ENCODE measurements around the gene EPHA7.

DNA sequence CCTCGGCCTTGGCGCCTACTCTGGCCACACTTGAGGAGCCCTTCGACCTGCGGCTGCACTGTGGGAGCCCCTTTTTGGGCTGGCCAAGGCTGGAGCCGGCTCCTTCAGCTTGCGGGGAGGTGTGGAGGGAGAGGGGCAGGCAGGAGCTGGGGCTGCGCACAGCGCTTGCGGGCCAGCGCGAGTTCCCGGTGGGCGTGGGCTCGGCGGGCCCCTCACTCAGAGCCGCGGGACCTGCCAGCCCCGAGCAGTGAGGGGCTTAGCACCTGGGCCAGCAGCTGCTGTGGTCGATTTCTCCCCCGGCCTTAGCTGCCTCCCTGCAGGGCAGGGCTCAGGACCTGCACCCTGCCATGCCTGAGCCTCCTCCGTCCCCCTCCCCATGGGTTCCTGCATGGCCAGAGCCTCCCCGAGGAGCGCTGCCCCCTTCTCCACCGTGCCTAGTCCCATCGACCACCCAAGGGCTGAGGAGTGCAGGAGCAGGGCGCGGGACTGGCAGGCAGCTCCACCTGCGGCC, 136.8 kb downstream of the EPHA7 start:
- TF ChIP-seq, protein P1, sequence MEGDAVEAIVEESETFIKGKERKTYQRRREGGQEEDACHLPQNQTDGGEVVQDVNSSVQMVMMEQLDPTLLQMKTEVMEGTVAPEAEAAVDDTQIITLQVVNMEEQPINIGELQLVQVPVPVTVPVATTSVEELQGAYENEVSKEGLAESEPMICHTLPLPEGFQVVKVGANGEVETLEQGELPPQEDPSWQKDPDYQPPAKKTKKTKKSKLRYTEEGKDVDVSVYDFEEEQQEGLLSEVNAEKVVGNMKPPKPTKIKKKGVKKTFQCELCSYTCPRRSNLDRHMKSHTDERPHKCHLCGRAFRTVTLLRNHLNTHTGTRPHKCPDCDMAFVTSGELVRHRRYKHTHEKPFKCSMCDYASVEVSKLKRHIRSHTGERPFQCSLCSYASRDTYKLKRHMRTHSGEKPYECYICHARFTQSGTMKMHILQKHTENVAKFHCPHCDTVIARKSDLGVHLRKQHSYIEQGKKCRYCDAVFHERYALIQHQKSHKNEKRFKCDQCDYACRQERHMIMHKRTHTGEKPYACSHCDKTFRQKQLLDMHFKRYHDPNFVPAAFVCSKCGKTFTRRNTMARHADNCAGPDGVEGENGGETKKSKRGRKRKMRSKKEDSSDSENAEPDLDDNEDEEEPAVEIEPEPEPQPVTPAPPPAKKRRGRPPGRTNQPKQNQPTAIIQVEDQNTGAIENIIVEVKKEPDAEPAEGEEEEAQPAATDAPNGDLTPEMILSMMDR (IDR thresholded peaks at IDR 0.05 in 2 of 3, conservative IDR thresholded peaks at IDR 0.05 in 1 of 3; ENCODE audit: borderline replicate concordance in 1 of 3, insufficient read depth in 1 of 3, low read depth in 2 of 3, low read length in 2 of 3): no peak
- TF ChIP-seq POLR2A (IDR thresholded peaks at IDR 0.05; ENCODE audit: borderline replicate concordance, extremely low read depth, insufficient read depth, insufficient read length) (no peak), EZH2 (IDR thresholded peaks at IDR 0.05) (no peak), CEBPB (IDR thresholded peaks at IDR 0.05; ENCODE audit: low read depth) (no peak), EZH2phosphoT487 (IDR thresholded peaks at IDR 0.05; ENCODE audit: borderline replicate concordance) (no peak), YY1 (IDR thresholded peaks at IDR 0.05; ENCODE audit: extremely low read depth, insufficient replicate concordance, low read depth, low read length) (no peak), ZNF274 (IDR thresholded peaks at IDR 0.05; ENCODE audit: low read depth, low read length) (no peak), FOSL1 (IDR thresholded peaks at IDR 0.05; ENCODE audit: low read depth) (no peak), ZFX (IDR thresholded peaks at IDR 0.05) (no peak), TCF7L2 (IDR thresholded peaks at IDR 0.05; ENCODE audit: borderline replicate concordance, extremely low read depth, insufficient read depth, insufficient read length) (no peak), RAD21 (IDR thresholded peaks at IDR 0.05; ENCODE audit: low read depth) (no peak)
- TF ChIP-seq, protein P2, sequence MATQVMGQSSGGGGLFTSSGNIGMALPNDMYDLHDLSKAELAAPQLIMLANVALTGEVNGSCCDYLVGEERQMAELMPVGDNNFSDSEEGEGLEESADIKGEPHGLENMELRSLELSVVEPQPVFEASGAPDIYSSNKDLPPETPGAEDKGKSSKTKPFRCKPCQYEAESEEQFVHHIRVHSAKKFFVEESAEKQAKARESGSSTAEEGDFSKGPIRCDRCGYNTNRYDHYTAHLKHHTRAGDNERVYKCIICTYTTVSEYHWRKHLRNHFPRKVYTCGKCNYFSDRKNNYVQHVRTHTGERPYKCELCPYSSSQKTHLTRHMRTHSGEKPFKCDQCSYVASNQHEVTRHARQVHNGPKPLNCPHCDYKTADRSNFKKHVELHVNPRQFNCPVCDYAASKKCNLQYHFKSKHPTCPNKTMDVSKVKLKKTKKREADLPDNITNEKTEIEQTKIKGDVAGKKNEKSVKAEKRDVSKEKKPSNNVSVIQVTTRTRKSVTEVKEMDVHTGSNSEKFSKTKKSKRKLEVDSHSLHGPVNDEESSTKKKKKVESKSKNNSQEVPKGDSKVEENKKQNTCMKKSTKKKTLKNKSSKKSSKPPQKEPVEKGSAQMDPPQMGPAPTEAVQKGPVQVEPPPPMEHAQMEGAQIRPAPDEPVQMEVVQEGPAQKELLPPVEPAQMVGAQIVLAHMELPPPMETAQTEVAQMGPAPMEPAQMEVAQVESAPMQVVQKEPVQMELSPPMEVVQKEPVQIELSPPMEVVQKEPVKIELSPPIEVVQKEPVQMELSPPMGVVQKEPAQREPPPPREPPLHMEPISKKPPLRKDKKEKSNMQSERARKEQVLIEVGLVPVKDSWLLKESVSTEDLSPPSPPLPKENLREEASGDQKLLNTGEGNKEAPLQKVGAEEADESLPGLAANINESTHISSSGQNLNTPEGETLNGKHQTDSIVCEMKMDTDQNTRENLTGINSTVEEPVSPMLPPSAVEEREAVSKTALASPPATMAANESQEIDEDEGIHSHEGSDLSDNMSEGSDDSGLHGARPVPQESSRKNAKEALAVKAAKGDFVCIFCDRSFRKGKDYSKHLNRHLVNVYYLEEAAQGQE (IDR thresholded peaks at IDR 0.05; ENCODE audit: low read depth): no peak
- TF ChIP-seq, protein P3, sequence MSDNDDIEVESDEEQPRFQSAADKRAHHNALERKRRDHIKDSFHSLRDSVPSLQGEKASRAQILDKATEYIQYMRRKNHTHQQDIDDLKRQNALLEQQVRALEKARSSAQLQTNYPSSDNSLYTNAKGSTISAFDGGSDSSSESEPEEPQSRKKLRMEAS (IDR thresholded peaks at IDR 0.05): no peak
